Measurements from ENCODE around the gene MAD1L1. TPM values are rescaled to one million over a fixed set of nuclear protein-coding genes. Genes with fewer than 3 reads are reported as not detected.

Gene MAD1L1
- total and polyA plus RNA-seq, 2 of the 4 experiments (the other 2 are of a cell fraction) = 29.0 to 40.9 TPM

GRCh38 chr7:2014391-2015241 lies 218.1 kb downstream of the MAD1L1 start:
- Histone ChIP-seq H3K18ac (ENCODE audit: low read depth, low read length) (no peak overlapping the region), H2BK15ac (ENCODE audit: low read depth, low read length) (no peak overlapping the region), H3K4me2 (ENCODE audit: low read depth, low read length) (no peak overlapping the region), H3K23ac (ENCODE audit: low read depth, low read length) (no peak overlapping the region), H3K9me3 (ENCODE audit: control insufficient read depth, insufficient read depth, low read length) (no peaks in the 10 kb centered on the region), H4K20me1 (ENCODE audit: insufficient read depth, low read length) (no peaks in the 10 kb centered on the region; the same call in 1 of the 2 replicates), H3K4me1 (ENCODE audit: control insufficient read depth, insufficient read depth, low read length) (peaks cover 19% of the 10 kb centered on the region), H2BK20ac (ENCODE audit: low read depth, low read length) (no peak overlapping the region), H4K91ac (ENCODE audit: insufficient read depth, low read depth, low read length) (no peak overlapping the region), H4K5ac (ENCODE audit: low read depth, low read length) (no peak overlapping the region), H3K9me1 (ENCODE audit: insufficient read depth, low read length) (peaks cover 15% of the 10 kb centered on the region), H3K14ac (replicated peaks; ENCODE audit: low read depth, low read length) (no peak overlapping the region), H2BK5ac (ENCODE audit: low read depth, low read length, poor library complexity, severe bottlenecking) (no peak overlapping the region), H3K79me1 (ENCODE audit: low read depth in 1 of 2, low read length in 2 of 2) (peaks cover 0 to 15% of the 10 kb centered on the region in 2 experiments), H3K9ac (ENCODE audit: low read depth, low read length) (no peak overlapping the region), H2AFZ (replicated peaks; ENCODE audit: low read length, poor library complexity) (no peak overlapping the region), H3K27me3 (ENCODE audit: control insufficient read depth, insufficient read depth, low read length) (no peaks in the 10 kb centered on the region), H3K4me3 (ENCODE audit: insufficient read depth, low read depth, low read length) (no peak overlapping the region), H3K36me3 (ENCODE audit: control insufficient read depth, insufficient read depth, low read length) (0 out of 2 replicates have a peak, but pooled peaks cover 2% of the 10 kb centered on the region), H3K56ac (ENCODE audit: extremely low read depth, insufficient read depth, low read length) (no peak overlapping the region), H4K8ac (ENCODE audit: low read depth in 2 of 2, low read length in 2 of 2) (no peak overlapping the region), H2AK5ac (ENCODE audit: low read depth, low read length) (no peak overlapping the region), H2AK9ac (replicated peaks; ENCODE audit: low read depth, low read length, poor library complexity) (no peak overlapping the region), H2BK120ac (ENCODE audit: low read depth, low read length) (no peak overlapping the region), H3K27ac (ENCODE audit: insufficient read depth, low read length) (no peak overlapping the region), H3K4ac (ENCODE audit: low read depth, low read length) (no peak overlapping the region)
- intact Hi-C loops (cut with micrococcal nuclease) (no loop called here), dilution Hi-C loops (cut with HindIII; ENCODE audit: low sequenced_read_pairs, unreplicated experiment) (no loop called here), in situ Hi-C loops (cut with MboI; ENCODE audit: low sequenced_read_pairs) (no loop called here)
- CTCF ChIA-PET = interaction anchor here (0.6 kb wide), 1 partner anchor 813 kb away, joined by 3 read pairs; no protein-coding TSS in a partner anchor
- DNase-seq = no peak
- WGBS, 2 experiments (ENCODE audit: extremely low coverage in 2 of 2, insufficient read length in 1 of 2) = 95% methylated on average over 20 of the region's 47 CpGs; no CpG with 5 or more reads in 1 of the 2 experiments
- ATAC-seq (ENCODE audit: low read depth) = no peak
- no TSS peak for BruUV-seq (replicated peaks)
- POLR2A ChIA-PET (ENCODE audit: unreplicated experiment) = no interaction called here
- TF ChIP-seq RCOR1 (IDR thresholded peaks at IDR 0.05; ENCODE audit: insufficient replicate concordance, low read length) (no peak), NFE2L2 (IDR thresholded peaks at IDR 0.05; ENCODE audit: low read depth, low read length) (no peak), BHLHE40 (IDR thresholded peaks at IDR 0.05; ENCODE audit: low read depth, low read length) (no peak), FOS (IDR thresholded peaks at IDR 0.05; ENCODE audit: low read depth, low read length) (no peak)
